ENCODE results near the gene PWP2.
"Not testable (repeated sequence)": the region's sequence is repeated elsewhere in the genome, so short reads cannot be mapped to it uniquely, and the experiment has no call there.

GRCh38 chr21:44170326-44170725 is 63.1 kb downstream of the PWP2 start:
- TF ChIP-seq CTCF (conservative IDR thresholded peaks at IDR 0.05; ENCODE audit: low read depth, low read length); EZH2 (IDR thresholded peaks at IDR 0.05; ENCODE audit: low read length, unreplicated experiment); EZH2phosphoT487 (IDR thresholded peaks at IDR 0.05; ENCODE audit: borderline replicate concordance, low read length): not testable (repeated sequence)
